AG09309 (cell line): ENCODE data around the gene AJUBA.
"Not testable (repeated sequence)": the region's sequence is repeated elsewhere in the genome, so short reads cannot be mapped to it uniquely, and the experiment has no call there.

ENCODE experiments used
- DNase-seq: peaks from one replicate; pipeline ENCODE4 v3.0.0-alpha.2; 2010; ENCODE audit warnings: low read depth
- H3K4me3 ChIP-seq: 2 replicates; pipeline ENCODE4 v1.5.1; 2011; ENCODE audit warnings: mild to moderate bottlenecking, low read depth, low read length, moderate library complexity; ENCODE audit not compliant: control insufficient read depth
- TF ChIP-seq, protein P1 (sequence below): IDR thresholded peaks from 2 replicates; pipeline ENCODE4 v1.5.1; 2011; ENCODE audit warnings: mild to moderate bottlenecking, low read depth, low read length, inconsistent platforms; ENCODE audit not compliant: insufficient read depth, control insufficient read depth; ENCODE audit errors: missing control alignments

AJUBA gene

DNA sequence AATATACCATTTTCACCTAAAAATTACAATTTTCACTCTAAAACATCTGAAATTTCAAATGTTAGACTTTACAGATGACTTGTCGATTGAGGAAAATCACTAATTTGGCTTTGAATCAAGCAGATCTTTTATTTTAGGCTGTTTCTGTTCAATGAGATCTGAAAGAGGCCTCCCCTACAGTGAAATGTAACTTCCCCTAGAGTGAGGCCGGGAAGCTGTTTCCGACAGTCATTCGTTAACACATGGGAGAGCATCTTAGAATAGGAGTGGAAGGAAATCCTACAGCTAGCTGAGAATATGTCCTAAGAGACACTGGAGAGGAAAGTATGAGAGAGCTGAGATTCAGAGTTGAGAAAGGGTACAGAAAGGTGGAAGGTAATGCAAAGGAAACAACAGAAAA, 33.3 kb upstream of the AJUBA start:
- no peak for DNase-seq
- TF ChIP-seq, protein P1, sequence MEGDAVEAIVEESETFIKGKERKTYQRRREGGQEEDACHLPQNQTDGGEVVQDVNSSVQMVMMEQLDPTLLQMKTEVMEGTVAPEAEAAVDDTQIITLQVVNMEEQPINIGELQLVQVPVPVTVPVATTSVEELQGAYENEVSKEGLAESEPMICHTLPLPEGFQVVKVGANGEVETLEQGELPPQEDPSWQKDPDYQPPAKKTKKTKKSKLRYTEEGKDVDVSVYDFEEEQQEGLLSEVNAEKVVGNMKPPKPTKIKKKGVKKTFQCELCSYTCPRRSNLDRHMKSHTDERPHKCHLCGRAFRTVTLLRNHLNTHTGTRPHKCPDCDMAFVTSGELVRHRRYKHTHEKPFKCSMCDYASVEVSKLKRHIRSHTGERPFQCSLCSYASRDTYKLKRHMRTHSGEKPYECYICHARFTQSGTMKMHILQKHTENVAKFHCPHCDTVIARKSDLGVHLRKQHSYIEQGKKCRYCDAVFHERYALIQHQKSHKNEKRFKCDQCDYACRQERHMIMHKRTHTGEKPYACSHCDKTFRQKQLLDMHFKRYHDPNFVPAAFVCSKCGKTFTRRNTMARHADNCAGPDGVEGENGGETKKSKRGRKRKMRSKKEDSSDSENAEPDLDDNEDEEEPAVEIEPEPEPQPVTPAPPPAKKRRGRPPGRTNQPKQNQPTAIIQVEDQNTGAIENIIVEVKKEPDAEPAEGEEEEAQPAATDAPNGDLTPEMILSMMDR: no peak
- H3K4me3 ChIP-seq: no peak overlapping the region

DNA sequence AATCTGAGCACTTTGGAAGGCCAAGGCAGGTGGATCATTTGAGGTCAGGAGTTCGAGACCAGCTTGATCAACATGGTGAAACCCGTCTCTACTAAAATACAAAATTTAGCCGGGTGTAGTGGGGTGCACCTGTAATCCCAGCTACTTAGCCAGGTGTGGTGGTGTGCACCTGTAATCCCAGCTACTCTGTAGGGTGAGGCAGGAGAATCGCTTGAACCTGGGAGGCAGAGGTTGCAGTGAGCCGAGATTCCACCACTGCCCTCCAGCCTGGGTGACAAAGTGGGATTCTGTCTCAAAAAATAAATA, 31.4 kb upstream of the AJUBA start:
- H3K4me3 ChIP-seq, DNase-seq: not testable (repeated sequence)

DNA sequence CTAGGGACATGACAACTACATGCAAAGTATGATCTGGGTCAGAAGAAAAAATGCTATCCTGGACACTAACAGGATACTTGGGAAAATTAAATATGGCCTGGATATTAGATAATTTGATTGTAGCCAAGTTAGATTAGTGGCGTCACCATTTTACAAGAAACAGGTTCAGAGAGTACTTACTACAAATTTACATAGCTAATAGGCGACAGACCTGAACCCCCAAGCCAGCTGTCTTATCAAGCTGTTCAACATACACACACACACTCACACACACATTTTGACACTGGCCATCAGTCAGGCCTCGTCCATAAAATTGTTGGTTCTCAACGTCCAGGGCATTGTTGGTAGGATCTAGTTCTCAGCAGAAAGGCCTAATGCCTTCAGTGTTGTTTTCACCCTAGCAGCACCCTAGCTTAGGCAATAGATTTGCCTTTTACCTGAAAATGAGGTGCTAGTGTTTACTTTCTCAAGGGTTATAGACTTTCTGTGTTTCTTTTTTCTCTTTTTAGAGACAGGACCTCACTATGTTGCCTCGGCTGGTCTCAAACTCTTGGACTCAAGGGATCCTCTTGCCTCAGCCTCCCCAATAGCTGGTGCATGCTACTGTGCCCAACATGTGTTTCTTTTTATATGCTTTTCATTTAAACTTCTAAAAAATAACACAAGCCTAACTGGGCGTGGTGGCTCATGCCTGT, 30.9 kb upstream of the AJUBA start:
- no peak for DNase-seq
- TF ChIP-seq, protein P1: no peak
- H3K4me3 ChIP-seq: no peak overlapping the region

DNA sequence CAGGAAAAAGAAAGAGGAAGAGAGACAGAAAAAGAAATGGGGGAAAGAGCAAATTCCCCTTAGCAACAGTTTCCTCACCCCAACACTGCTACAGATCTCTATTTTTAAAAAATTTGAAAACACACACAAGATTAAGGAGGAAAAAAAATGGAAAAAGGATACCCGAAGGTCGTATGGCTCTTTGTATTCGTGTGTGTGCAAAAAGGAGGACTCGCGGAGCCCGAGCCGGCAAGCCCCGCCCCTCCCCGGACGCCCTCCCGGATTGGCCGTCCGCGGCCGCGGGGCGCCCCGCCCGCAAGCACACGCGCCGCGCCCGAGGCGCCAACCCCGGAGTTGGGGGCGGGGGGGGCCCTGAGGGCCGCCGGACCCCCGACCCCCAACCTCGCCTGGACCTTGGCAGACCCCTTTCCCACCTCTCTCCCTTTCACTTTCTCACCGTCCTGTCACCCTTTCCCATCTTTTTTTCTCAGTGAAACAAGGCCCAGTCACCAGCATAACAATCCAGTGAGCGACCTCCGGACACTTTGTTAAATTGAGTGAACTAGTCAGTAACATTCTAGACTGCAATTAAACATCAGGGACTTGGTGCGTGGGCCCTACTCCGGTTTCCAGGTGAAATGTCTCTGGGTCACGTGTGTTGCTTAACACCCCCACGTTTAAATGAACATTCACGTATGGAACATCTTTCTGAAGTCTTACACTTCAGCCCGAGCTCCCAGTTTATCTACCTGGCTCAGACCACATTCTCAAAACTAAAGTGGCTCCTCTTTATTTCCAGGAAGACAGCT, 27.8 kb upstream of the AJUBA start, which contains the start of gene C14orf93:
TSS of gene C14orf93 (minus strand) at position 205 of the 788 bp plus-strand sequence. CDS start 11,120 bp downstream, outside the sequence.
- no peak for DNase-seq
- peak within 1 kb of the TSS; percentile 50 for H3K4me3 ChIP-seq
- TF ChIP-seq, protein P1: no peak

DNA sequence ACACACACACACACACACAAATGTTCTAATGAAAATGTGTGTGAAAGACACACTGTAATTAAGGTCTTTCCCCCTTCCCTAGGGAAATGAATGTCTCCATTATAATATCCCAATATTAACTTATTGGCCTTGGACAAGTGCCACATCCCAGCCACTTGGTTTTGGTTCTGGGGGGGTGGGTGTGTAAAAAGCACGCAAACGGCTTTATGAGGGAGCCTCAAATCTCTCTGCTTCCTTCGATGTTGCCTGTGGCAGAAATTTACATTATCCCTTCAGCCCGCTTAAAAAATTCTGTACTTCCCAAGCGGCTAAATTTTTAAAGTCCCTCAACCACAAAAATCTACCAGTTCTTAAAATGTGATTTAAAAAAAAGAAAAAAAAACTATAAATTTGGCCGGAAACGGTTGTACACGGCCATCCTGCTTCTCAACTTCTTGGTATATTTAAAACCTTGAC, 27.2 kb upstream of the AJUBA start:
- H3K4me3 ChIP-seq: peak overlapping the region; percentile 50
- DNase-seq: no peak

DNA sequence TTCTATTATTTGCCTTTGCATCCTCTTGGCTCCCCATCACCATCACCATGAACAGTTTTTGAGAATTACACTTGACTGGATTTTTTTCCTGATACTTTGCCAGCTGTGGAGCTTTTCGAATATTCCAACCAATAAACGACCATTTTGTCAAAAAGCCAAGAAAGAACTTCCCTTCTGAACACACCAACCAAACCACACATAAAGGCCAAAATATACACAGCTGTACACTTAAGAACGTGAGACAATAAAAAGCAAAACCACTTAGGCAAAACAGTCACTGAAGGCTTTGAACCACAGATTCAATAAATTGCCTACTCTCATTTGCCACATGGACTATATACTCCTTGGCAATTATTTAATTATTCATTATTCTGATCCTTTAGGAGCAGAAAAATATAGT, 26.5 kb upstream of the AJUBA start:
- no peak overlapping the region for H3K4me3 ChIP-seq
- TF ChIP-seq, protein P1: no peak
- no peak for DNase-seq

More for the DNA sequence above, 27.2 kb upstream of the AJUBA start:
- TF ChIP-seq, protein P1: no peak
